Measurements from ENCODE around the gene WNT9A. TPM values are rescaled to one million over a fixed set of nuclear protein-coding genes. Genes with fewer than 3 reads are reported as not detected.

Gene WNT9A
- total RNA-seq, 6 donors from 2014 or later, result 4.2 to 15.5 (median 10.9) TPM

- Histone ChIP-seq H3K27me3 (peaks cover 0 to 6% (median 1%) of the 10 kb centered on the region in 4 donors), H3K4me3 (no peak overlapping the region), H3K36me3 (no peaks in the 10 kb centered on the region), H3K27ac (no peak overlapping the region), H3K9me3 (no peaks in the 10 kb centered on the region), H3K4me1 (peaks cover 16 to 20% (median 19%) of the 10 kb centered on the region in 4 donors)
- ATAC-seq (ENCODE audit: low FRiP score in 2 of 2) (no peak), DNase-seq (peak in 1 of 2 donors; percentile 14)
- no peak for TF ChIP-seq CTCF (IDR thresholded peaks at IDR 0.05)
- TF ChIP-seq EP300 (IDR thresholded peaks at IDR 0.05), result no peak
- no peak for TF ChIP-seq POLR2A (IDR thresholded peaks at IDR 0.05)
- TF ChIP-seq POLR2AphosphoS5 (IDR thresholded peaks at IDR 0.05), result no peak
- WGBS, 2 donors, result 88 to 97% methylated on average over 5 to 13 of the region's 13 CpGs
Measured at GRCh38 chr1:227890451-227891222, 57.1 kb downstream of the WNT9A start.

GRCh38 chr1:227889863-227890405 is 57.8 kb downstream of the WNT9A start:
- Histone ChIP-seq H3K36me3 (no peaks in the 10 kb centered on the region), H3K4me3 (no peak overlapping the region), H3K4me1 (peaks cover 20 to 25% (median 23%) of the 10 kb centered on the region in 4 donors), H3K27me3 (peaks cover 0 to 6% (median 1%) of the 10 kb centered on the region in 4 donors), H3K9me3 (no peaks in the 10 kb centered on the region), H3K27ac (no peak overlapping the region)
- ATAC-seq (ENCODE audit: low FRiP score in 2 of 2) (no peak), DNase-seq (peak in 1 of 2 donors; percentile 19)
- TF ChIP-seq CTCF (IDR thresholded peaks at IDR 0.05) (no peak), EP300 (IDR thresholded peaks at IDR 0.05) (no peak), POLR2AphosphoS5 (IDR thresholded peaks at IDR 0.05) (no peak), POLR2A (IDR thresholded peaks at IDR 0.05) (no peak)
- WGBS, 2 donors, result 63 to 85% methylated on average over 3 to 13 of the region's 13 CpGs

- no peak for TF ChIP-seq EP300 (IDR thresholded peaks at IDR 0.05)
- TF ChIP-seq POLR2A (IDR thresholded peaks at IDR 0.05), result no peak
- no peak for TF ChIP-seq CTCF (IDR thresholded peaks at IDR 0.05)
- TF ChIP-seq POLR2AphosphoS5 (IDR thresholded peaks at IDR 0.05), result no peak
- no peaks in the 10 kb centered on the region for H3K9me3 ChIP-seq
- no peaks in the 10 kb centered on the region for H3K36me3 ChIP-seq
- ATAC-seq (ENCODE audit: low FRiP score in 2 of 2) (no peak), DNase-seq (peak in 1 of 2 donors; percentile 54)
- 76 to 80% methylated on average over 1 to 14 of the region's 14 CpGs for WGBS, 2 donors
- peaks cover 0 to 6% (median 1%) of the 10 kb centered on the region in 4 donors for H3K27me3 ChIP-seq
- H3K4me3 ChIP-seq, result no peak overlapping the region
- no peak overlapping the region for H3K27ac ChIP-seq
- H3K4me1 ChIP-seq, result peaks cover 20 to 25% (median 23%) of the 10 kb centered on the region in 4 donors
Measured at GRCh38 chr1:227889047-227889862, 58.5 kb downstream of the WNT9A start.

- peak overlapping the region in 3 of 4 donors; percentile 39 to 80 (median 78) for H3K27ac ChIP-seq
- WGBS, 2 donors, result 93 to 96% methylated on average over 5 to 8 of the region's 8 CpGs
- H3K9me3 ChIP-seq, result no peaks in the 10 kb centered on the region
- no peaks in the 10 kb centered on the region for H3K36me3 ChIP-seq
- peaks cover 20 to 25% (median 23%) of the 10 kb centered on the region in 4 donors for H3K4me1 ChIP-seq
- no peak overlapping the region for H3K4me3 ChIP-seq
- no peak for TF ChIP-seq POLR2AphosphoS5 (IDR thresholded peaks at IDR 0.05)
- no peak for TF ChIP-seq EP300 (IDR thresholded peaks at IDR 0.05)
- peaks cover 0 to 6% (median 1%) of the 10 kb centered on the region in 4 donors for H3K27me3 ChIP-seq
- peak in 1 of 2 donors; percentile 70 for DNase-seq
- ATAC-seq (ENCODE audit: low FRiP score in 2 of 2), result no peak
Measured at GRCh38 chr1:227888404-227889046, 59.2 kb downstream of the WNT9A start.

Data from upper lobe of left lung (tissue), 6 donors.